DMS114 treated with DMSO at 0.1 percent for 48 hours (cell line): Measurements from ENCODE around the gene CUX1.
"Not testable (repeated sequence)": the region's sequence is repeated elsewhere in the genome, so short reads cannot be mapped to it uniquely, and the experiment has no call there.

ENCODE experiments used
- DNase-seq: peaks from one replicate; lab custom pipeline; 2025; ENCODE audit not compliant: unreplicated experiment; lab: John Stamatoyannopoulos, UW

Gene CUX1

DNA sequence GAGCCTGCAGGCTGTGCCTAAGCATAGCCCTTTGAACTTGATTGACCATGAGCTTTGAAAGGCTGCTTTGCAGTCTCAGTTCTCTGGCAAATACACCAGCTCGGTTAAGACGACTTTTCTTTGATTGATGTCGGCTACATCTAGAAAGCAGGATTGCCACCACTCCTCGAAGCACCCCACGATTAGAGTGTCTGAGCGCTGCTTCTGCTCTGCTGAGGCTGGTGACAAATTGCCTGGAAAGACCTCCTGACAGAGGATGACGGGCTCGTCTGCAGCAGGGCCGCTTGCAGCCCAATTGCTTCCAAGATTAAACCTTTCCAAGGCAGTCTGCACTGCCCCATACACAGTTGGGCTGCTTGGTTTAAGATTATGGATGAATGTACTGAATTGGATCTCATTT is 182.0 kb downstream of the CUX1 start:
- no peak for DNase-seq

DNA sequence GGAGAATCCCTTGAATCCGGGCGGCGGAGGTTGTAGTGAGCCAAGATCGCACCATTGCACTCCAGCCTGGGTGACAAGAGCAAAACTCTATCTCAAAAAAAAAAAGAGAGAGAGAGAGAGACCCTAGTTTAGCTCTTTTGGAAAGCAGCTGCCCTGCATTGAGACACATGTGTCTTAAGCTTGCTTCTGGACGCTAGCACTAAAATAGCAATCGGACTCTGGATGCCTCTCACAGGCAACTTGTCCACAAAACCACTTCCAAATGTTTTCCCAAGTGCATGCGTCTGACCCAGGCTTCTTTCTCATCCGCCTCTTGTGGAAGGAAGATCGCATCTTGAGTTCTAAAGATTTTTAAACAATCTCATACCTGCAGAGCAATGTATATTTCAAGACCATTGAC is 182.7 kb downstream of the CUX1 start:
- DNase-seq = no peak

DNA sequence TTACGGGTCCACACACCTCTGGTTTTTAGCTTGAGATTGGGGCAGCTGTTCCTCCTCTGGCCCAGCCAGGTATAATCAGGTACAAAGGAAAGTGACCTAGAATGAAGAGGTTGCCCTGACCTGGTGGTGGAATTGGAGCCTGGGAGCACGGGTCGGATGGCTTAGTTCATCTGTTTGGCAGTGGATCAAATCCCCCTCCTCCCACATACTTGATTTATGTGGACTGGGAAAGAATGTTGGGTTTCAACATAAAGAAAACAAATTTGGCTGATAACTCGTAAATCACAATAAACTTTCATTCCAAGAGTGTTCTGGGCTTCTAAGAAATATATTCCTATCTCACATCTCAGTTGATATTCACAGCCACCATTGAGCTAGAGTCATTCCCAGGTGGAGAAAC is 186.8 kb downstream of the CUX1 start:
- DNase-seq = no peak

DNA sequence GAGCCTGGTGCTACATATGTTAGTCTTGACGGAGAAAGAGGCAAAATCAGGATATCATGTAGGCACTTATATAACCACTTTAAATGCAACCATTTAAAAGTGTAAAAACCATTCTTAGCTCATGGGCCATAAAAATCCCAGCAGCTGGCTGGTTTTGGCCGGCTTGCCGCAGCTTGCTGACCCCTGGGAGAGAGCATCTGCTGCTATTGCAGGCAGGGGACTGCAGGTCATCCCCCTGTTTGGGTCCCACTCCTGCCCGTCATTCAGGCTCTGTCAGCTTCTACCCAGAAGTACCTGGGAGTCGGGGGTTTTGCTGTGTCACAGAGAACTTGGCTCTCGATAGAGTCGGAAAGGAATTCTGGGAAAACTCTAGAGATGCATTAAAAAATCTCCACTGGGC is 187.4 kb downstream of the CUX1 start:
- DNase-seq = no peak

DNA sequence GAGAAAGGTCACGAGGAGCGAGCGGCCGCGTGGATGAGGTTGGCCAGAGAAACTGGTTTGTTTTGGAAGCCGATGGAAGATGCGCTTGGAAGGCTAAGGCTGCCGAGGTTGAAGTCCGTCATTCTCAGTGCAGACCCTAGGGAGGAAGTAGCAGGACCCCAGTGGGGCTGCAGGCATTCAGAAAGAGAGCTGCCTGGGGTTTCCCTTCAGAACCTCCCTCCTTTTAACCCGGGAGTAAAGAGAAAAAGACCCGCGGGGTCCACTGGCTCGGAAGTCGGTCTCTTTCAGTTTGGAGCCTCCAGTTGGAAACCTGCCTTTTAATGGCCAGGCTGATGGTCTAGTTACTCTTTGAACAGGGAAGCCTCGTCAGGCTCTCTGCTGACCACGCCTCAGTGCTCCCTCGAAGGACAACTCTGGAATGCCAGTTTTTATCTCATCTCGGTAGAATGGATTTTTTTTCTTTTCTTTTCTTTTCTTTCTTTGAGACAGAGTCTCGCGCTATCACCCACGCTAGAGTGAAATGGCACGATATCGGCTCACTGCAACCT is 188.6 kb downstream of the CUX1 start:
- no peak for DNase-seq

DNA sequence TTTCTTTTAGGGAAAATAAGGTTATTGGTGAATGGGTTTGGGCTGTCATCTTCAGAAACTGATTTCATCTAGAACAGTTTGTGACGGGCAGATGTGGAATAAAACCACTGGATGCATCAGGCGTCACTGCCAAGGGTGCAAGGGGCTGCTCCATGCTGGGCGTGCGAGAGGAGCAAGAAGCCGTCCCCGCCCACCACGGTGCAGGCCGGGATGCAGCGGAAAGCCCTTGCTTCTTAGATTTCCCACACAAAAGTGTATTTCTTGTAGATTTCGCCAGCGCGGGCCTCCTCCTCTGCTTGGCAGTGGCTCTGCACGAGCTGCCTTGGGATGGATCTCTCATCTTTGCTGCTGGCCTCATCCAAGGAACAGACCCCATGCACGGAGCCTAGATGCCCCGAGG is 189.3 kb downstream of the CUX1 start:
- DNase-seq = no peak

DNA sequence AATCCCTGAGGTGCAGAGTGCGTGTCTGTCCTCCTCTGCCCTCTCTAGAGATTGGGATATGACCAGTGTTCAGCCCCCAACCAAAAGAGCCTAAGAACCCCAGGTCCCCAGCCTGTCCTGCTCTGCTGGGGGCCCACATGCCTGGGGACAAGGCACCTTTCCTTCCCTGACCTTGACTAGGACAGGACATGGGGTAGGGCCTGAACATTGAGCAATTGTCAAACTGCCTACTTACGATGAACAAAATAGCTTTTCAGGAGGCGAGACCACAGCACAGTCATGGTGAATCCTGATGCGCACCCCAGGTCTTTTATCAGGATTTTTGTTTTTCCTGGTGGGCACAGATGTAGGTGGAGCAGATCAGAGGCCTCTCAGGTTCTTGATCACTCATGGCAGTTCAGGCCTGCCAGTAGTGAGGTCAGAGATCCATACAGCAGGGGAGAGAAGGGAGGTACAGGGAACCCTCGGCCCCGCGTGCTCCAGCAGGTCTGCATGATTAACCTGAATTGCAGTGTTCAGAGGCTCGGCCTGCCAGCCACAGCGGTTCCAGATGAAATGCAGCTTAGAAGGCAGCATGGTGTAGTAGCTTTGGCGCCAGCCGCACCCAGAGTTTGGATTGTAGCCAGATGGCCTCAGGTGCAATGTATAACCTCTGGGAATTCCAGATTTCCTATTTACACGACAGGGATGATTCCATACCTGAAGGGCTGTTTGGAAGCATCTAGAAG is 191.3 kb downstream of the CUX1 start:
- DNase-seq = no peak

DNA sequence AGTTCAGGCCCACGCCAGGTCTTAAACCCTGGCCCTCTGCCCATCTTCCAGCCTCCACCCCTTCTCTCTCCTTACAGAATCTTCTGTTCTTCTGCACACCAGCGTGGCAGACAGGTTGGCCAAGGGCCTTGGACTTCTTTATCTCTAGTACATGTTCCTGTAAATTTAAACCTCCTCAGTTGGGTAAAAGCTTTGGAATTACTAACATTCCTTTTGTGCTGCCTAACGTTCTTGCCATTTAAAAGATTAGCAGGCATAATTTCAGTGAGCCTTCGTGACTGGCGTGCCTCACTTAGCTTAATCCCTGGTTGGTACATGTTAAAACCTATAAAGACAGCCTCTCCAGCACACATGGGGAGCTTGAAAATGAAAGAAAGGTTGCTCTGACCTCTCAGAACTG is 192.2 kb downstream of the CUX1 start:
- DNase-seq = no peak

DNA sequence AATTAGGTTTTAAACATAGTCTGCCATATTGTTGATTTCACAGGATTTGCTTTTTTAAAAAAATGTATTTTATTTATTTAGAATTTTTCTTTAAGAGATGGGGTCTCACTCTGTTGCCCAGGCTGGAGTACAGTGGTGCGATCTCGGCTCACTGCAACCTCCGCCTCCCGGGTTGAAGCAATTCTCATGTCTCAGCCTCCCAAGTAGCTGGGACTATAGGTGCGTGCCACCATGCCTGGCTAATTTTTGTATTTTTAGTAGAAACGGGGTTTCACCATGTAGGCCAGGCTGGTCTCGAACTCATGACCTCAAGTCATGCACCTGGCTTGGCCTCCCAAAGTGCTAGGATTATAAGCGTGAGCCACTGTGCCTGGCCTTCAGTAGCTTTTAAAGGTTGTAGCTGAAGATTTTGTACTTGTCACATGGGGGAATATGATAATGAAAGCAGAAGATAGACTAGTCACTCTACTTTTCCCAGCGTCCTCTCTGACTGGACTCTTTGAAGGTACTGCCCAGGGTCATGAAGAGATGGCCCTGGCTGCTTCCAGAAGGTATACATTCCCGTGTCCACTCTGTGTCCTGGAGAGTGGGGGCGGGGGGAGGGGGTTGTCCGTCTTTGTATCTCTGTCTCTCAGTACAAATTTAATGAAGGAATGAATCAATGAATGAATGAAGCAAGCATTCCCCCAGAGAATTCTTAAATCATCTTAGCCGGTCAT is 194.8 kb downstream of the CUX1 start:
- not testable (repeated sequence) for DNase-seq

DNA sequence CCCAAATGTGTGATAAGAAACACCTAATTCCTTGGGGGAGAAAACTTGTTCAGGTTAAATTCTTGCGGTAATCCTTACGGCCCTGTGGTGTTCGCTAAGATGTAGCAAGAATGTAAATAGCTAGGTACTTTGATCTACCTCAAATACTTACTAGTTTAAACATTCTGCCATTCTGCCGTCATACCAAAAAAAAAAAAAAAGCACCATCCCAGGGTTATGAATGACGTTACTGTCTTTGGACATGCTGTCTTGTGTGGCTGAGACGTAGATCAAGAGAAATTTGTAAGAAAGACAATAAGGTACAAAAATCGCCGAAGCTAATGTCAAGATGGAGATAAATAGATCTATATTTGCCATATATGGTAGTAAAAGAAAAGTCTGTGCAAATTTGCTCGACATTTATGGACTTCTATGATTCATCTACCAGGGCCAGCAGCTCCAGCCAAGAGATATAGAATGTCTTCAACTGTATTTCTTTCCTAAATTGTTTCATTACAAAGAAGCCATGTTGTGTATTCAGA is 195.6 kb downstream of the CUX1 start:
- no peak for DNase-seq

DNA sequence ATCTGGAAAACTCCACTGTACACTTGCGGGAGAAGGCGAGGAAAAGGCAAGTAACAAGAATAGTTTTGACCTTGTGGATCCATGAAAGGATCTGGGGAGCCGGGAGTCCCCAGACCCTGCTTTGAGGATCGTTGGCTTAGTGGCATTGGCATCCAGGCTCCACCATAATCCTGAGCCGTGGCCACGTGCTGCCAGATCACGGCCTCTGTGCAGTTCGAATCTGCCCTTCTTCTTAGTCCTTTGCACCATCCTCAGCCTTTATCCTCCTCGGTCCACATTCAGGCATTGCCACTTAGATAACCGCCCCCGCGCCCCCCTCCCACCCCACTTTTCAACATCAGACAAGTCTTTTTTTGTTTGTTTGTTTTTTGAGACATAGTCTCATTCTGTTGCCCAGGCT is 201.4 kb downstream of the CUX1 start:
- no peak for DNase-seq

DNA sequence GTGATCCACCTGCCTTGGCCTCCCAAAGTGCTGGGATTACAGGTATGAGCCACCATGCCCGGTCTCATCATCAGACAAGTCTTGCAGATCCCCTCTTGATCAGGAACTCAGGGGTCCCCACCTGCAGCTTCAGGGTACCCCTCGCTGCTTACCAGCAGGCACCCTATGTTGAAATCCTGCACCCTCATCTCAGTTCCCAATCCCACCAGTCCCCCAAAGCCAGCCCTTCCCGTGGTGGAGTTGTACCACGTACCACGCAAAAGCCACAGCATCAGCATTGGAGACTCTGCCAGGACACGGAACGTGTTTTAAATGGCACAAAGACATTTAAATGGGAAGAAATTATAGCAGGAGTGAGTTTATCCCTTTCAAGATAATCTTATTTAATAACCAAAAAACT is 202.0 kb downstream of the CUX1 start:
- no peak for DNase-seq

DNA sequence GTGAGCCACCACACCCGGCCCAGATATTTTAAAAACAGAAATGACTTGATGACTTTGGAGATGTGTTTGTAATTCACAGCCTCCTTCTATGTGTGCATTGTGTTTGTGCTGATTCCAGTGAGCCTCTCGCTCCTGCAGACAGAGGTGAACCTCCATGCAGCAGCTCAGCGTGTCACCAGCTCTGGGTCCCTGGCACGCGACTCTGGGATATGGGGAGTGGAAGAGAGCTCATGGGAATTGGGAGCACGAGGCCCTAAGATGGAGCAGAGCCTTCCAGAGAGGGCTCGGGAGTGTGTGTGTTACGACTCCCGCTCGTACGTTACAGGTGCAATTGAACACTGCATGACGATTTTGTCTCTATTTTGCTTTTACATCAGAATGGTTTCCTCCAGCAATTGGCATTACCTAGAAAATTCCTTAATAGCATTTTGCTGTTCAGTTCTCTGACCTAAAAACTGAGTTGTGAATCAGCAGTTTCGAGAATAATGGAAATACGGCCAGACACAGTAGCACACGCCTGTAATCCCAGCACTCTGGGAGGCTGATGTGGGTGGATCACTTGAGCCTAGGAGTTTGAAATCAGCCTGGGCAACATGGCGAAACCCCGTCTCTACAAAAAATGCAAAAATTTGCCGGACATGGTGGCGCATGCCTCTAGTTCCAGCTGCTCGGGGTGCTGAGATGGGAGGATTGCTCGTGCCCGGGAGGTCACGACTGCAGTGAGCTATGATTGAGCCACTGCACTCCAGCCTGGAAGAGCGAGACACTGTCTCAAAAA is 204.6 kb downstream of the CUX1 start:
- DNase-seq = no peak

DNA sequence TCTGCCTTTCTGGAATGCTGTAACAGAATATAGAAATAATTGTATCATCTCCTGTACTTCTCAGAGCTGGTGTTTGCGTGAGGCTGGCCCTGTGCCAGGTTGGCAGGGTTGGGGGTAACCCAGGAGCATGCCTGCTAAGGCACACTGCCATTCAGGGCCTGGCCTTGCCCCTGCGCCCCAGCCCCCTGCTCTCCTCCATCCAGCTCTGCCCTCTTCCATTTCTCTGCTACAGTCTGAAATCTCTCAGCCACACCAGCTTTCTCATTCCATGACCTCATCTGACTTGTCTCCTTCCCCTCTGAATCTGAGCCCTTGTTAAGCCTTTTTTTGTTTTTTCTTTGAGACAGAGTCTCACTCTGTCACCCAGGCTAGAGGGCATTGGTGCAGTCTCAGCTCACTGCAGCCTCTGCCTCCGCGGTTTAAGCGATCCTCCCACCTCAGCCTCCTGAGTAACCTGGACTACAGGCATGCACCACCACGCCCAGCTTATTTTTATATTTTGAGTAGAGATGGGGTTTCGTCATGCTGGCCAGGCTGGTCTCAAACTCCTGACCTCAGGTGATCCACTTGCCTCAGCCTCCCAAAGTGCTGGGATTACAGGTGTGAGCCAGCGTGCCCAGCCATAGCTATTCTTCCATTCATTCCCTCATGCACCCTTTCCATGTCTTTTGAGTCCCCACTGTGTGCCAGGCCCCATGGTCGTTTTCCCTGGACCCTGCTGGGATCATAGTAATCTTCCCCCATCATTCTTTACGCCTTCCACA is 206.8 kb downstream of the CUX1 start:
- no peak for DNase-seq

DNA sequence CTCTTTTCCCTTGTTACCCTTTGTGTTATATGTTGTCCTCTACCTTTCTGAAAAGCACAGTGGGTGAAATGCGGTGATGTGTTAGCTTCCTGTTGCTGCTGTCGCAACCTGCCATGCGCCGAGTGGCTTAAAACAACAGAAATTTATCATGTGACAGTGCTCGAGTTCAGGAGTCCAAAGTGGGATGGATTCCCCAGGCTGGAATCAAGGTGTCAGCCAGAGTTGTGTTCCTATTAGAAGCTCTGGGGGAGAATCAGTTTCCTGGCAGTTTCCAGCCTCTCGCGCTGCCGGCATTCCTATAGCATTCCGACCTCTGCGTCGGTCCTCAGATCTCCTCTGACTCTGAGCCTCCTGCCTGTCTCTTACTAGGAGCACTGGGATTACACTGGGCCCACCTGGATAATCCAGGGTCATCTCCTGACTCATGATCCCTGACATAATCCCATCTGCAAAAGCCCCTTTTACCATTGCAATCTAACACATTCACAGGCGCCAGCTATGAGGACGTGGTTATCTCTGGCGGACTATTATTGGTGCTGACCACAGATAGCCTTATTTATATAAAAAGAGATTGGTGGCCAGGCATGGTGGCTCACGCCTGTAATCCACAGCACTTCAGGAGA is 207.5 kb downstream of the CUX1 start:
- DNase-seq = no peak

DNA sequence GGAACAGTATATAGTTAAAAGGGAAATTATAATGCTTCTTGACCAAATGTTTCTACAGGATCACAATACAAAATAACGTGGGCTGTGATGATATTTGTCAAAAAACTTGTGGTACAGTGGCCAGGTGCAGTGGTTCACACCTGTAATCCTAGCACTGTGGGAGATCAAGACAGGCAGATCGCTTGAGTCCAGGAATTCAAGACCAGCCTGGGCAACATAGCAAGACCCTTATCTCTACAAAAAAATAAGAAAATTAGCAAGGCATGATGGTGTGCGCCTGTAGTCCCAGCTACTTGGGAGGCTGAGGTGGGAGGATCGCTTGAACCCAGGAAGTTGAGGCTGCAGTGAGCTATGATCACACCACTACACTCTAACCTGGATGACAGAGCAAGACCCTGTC is 208.4 kb downstream of the CUX1 start:
- DNase-seq = not testable (repeated sequence)

DNA sequence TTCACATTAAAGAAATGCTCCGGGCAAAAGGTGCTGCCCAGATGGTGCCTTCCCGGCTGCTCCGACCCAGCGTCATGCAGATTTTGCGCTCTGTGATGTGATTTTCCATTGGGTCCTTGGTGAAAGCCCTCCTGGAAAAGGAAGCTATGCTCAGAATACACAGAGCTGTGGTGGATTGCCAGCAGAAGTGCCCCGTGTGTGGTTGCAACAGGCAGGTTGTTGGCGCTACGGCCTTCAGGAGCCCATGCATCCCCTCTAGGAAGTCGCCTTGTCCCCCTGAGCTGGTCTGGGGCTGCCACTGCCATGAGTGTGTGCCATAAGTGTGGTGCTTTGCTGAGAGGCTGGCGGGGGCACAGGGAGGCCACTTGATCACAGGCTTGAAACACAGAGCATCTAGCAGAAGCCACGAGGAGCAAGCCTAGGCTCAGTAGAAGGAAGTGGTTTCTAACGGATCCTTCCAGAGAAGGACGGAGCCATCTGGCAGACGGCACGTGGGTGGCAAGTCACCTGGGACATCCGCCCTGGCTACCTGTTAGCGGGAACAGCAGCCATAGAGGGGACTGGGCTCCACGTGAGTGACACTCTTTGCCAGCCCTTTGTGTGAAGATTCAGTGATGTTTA is 210.9 kb downstream of the CUX1 start:
- DNase-seq = no peak

DNA sequence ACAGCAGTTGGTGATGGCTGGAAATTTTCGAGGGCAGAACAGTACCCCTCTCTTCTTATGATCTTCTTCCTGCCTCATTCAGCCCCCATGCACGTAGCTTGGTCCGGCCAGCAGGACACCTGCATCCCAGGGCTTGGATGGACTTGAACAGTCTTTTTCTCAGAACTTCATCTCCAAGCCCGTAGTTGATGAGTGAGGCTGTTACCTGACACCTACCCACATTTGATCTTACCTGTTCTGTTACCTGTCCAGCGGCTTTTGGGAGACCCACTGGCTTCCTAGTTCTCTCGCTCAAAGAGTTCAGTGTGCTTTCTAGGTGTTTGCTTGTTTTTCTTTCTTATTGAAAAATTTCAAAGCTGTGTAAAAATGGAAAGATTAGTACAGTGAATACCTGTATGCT is 212.2 kb downstream of the CUX1 start:
- DNase-seq = no peak

DNA sequence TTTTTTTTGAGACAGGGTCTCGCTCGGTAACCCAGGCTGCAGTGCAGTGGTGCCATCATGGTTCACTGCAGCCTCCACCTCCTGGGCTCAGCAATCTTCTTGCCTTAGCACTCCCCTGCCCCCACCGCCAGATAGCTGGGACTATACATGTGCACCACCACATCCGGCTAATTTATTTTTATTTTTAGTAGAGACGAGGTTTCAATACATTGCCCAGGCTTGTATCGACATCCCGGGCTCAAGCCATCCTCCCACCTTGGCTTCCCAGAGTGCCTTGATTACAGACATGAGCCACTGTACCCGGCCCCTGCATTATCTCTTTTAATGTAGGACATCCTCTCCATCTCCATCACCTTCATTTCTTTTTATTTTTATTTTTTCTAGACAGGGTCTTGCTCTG is 213.3 kb downstream of the CUX1 start:
- no peak for DNase-seq

DNA sequence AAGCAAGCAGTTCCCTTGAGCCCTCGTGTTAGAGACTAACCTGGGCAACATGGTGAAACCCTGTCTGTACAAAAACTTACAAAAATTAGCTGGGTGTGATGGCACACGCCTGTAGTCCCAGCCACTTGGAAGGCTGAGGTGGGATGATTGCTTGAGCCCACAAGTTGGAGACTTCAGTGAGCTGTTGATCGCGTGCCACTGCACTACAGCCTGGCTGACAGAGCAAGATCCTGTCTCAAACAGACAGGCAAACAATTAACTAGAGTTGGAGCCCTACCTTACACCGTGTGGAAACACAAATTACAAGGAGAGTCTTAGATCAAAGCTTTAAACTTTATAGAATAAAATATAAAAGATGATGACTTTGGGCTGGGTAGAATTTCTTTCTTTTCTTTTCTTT is 219.5 kb downstream of the CUX1 start:
- no peak for DNase-seq
